OCI-LY7 (cell line): ENCODE measurements around the gene KCNN3. TPM values are rescaled to one million over a fixed set of nuclear protein-coding genes. Genes with fewer than 3 reads are reported as not detected.
A peak's percentile ranks its signal among the peaks of the same experiment; 100 is the strongest.

ENCODE experiments used
- BruUV-seq: library from RNA; stranded (reverse); fragments of 400-500 nt; replicated peaks from 2 replicates; lab custom pipeline; 2021; lab: Mats Ljungman, UMichigan
- CTCF ChIA-PET: fragments of 300-600 bp; sonication (Branson Sonifier 250); formaldehyde crosslinking; loops from one replicate; lab custom pipeline; 2022; ENCODE audit warnings: antibody characterized with exemption; ENCODE audit not compliant: unreplicated experiment; lab: Charles Lee
- POLR2A ChIA-PET: fragments of 300-600 bp; sonication (Branson Sonifier 250); formaldehyde crosslinking; loops from one replicate; lab custom pipeline; 2022; ENCODE audit warnings: antibody characterized with exemption; lab: Charles Lee
- DNase-seq: peaks from one replicate; pipeline ENCODE4 v3.0.0-alpha.2; 2015; ENCODE audit warnings: low spot score
- H2AFZ ChIP-seq: fragments of 200-600 bp; sonication (generic), shearing (Covaris generic); 2 replicates; pipeline ENCODE4 v1.6.1; 2014; ENCODE audit warnings: mild to moderate bottlenecking, antibody characterized with exemption, low read length, moderate library complexity
- H3K27ac ChIP-seq: fragments of 200-600 bp; sonication (generic); 2 replicates; pipeline ENCODE4 v1.5.1; 2014; ENCODE audit warnings: mixed run types, low read depth, mild to moderate bottlenecking, moderate library complexity, low read length, inconsistent platforms; ENCODE audit not compliant: poor library complexity, severe bottlenecking
- H3K36me3 ChIP-seq: fragments of 200-600 bp; sonication (generic); 2 replicates; pipeline ENCODE4 v1.6.1; 2014; ENCODE audit warnings: mild to moderate bottlenecking, antibody characterized with exemption, low read length, moderate library complexity, mixed read lengths; ENCODE audit not compliant: insufficient read depth
- H3K4me1 ChIP-seq: fragments of 200-600 bp; sonication (generic); 2 replicates; pipeline ENCODE4 v1.5.1; 2014; ENCODE audit warnings: mild to moderate bottlenecking, low read length; ENCODE audit not compliant: insufficient read depth, poor library complexity, severe bottlenecking
- H3K4me2 ChIP-seq: fragments of 200-600 bp; sonication (generic); 2 replicates; pipeline ENCODE4 v1.6.1; 2014; ENCODE audit warnings: mild to moderate bottlenecking, low read length
- H3K4me3 ChIP-seq: fragments of 200-600 bp; sonication (generic); 2 replicates; pipeline ENCODE4 v1.5.1; 2014; ENCODE audit warnings: mild to moderate bottlenecking, low read depth, low read length; ENCODE audit not compliant: poor library complexity, severe bottlenecking
- H3K79me2 ChIP-seq: fragments of 200-600 bp; sonication (generic); 2 replicates; pipeline ENCODE4 v1.6.1; 2016; ENCODE audit warnings: low read depth, mild to moderate bottlenecking, low read length, moderate library complexity, mixed read lengths; ENCODE audit not compliant: insufficient read depth
- H3K9me2 ChIP-seq: fragments of 200-600 bp; sonication (generic); 2 replicates; pipeline ENCODE4 v1.6.1; 2016; ENCODE audit warnings: mild to moderate bottlenecking, low read length, mixed read lengths; ENCODE audit not compliant: insufficient read depth
- H3K9me3 ChIP-seq: fragments of 200-600 bp; sonication (generic); 2 replicates; pipeline ENCODE4 v1.6.1; 2014; ENCODE audit warnings: mild to moderate bottlenecking, mixed run types, low read length, mixed read lengths
- H4K20me1 ChIP-seq: fragments of 200-600 bp; sonication (generic); 2 replicates; pipeline ENCODE4 v1.6.1; 2014; ENCODE audit warnings: mild to moderate bottlenecking, antibody characterized with exemption, low read length, moderate library complexity, mixed read lengths; ENCODE audit not compliant: insufficient read depth
- EZH2phosphoT487 ChIP-seq: fragments of 200-600 bp; sonication (generic); IDR thresholded peaks from 2 replicates; pipeline ENCODE4 v1.6.1; 2018; ENCODE audit warnings: low read depth, borderline replicate concordance, mild to moderate bottlenecking, mixed run types, antibody characterized with exemption, low read length, moderate library complexity, mixed read lengths
- intact Hi-C: fragments of 100-400 bp; cut with micrococcal nuclease; formaldehyde crosslinking; loops from one replicate; pipeline ENCODE4 v1.10.0; 2022; ENCODE audit not compliant: unreplicated experiment
- total RNA-seq, 2 experiments: library from RNA; depleted of rRNA in 1 of 2; stranded (reverse); fragments of >200 nt in 1 of 2; shearing (Covaris generic) in 1 of 2; gene quantifications; 2 replicates each; pipeline ENCODE4 v1.2.3, GENCODE V29; 2014 to 2022
- TF ChIP-seq, protein P1 (sequence below): fragments of 200-600 bp; sonication (generic); conservative IDR thresholded peaks from 2 replicates; pipeline ENCODE4 v1.5.1; 2014; ENCODE audit warnings: mild to moderate bottlenecking, antibody characterized with exemption, low read length, moderate library complexity, mixed read lengths

Gene KCNN3
- total RNA-seq, 2 experiments from 2014 or later, result 14.8 to 50.8 TPM

- H4K20me1 ChIP-seq, result peaks cover 6% of the 10 kb centered on the region; the same call in 1 of the 2 replicates
- intact Hi-C loops, result no loop called here
- H3K79me2 ChIP-seq, result no peaks in the 10 kb centered on the region
- no peaks in the 10 kb centered on the region for H3K9me3 ChIP-seq
- ChIA-PET CTCF (no interaction called here), POLR2A (interaction anchor here (1.4 kb wide), 1 partner anchor 9 kb away, joined by 4 read pairs; no protein-coding TSS in a partner anchor)
- peaks cover 11% of the 10 kb centered on the region for H3K4me1 ChIP-seq
- no peak for TF ChIP-seq EZH2phosphoT487
- TF ChIP-seq, protein P1, sequence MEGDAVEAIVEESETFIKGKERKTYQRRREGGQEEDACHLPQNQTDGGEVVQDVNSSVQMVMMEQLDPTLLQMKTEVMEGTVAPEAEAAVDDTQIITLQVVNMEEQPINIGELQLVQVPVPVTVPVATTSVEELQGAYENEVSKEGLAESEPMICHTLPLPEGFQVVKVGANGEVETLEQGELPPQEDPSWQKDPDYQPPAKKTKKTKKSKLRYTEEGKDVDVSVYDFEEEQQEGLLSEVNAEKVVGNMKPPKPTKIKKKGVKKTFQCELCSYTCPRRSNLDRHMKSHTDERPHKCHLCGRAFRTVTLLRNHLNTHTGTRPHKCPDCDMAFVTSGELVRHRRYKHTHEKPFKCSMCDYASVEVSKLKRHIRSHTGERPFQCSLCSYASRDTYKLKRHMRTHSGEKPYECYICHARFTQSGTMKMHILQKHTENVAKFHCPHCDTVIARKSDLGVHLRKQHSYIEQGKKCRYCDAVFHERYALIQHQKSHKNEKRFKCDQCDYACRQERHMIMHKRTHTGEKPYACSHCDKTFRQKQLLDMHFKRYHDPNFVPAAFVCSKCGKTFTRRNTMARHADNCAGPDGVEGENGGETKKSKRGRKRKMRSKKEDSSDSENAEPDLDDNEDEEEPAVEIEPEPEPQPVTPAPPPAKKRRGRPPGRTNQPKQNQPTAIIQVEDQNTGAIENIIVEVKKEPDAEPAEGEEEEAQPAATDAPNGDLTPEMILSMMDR, result no peak
- no peak overlapping the region for H2AFZ ChIP-seq
- no TSS peak for BruUV-seq
- no peak for DNase-seq
- no peaks in the 10 kb centered on the region for H3K9me2 ChIP-seq
- no peak overlapping the region for H3K4me3 ChIP-seq
- no peak overlapping the region for H3K4me2 ChIP-seq
- H3K27ac ChIP-seq, result no peak overlapping the region
- peaks cover 7% of the 10 kb centered on the region; the same call in 1 of the 2 replicates for H3K36me3 ChIP-seq
Measured at GRCh38 chr1:154793685-154794084, 76.4 kb downstream of the KCNN3 start.

DNA sequence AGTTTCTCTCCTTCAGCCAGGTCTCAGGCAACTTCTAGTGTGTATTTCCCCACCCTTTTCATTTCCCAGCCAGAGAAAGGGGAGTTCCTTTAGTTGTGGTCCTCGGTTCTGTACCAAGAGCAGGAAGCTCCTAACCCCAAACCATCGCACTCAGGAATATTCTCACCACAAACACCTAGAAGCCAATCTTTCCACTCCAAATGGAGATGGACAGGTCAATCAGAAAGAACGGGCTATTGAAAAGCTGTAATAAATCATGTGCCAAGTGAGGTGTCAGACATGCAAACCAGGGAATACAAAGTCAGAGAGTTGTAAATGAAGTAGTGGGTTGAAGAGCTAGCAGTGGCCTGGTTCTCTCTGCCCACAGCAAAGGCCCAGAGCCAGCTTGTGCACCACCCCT lies 77.2 kb downstream of the KCNN3 start:
- H3K9me3 ChIP-seq, result no peaks in the 10 kb centered on the region
- ChIA-PET POLR2A (interaction anchor here (1.4 kb wide), 1 partner anchor 10 kb away, joined by 4 read pairs; no protein-coding TSS in a partner anchor), CTCF (no interaction called here)
- H3K4me1 ChIP-seq, result peaks cover 11% of the 10 kb centered on the region
- H3K4me3 ChIP-seq, result no peak overlapping the region
- no peaks in the 10 kb centered on the region for H3K79me2 ChIP-seq
- TF ChIP-seq, protein P1, result no peak
- TF ChIP-seq EZH2phosphoT487, result no peak
- intact Hi-C loops, result no loop called here
- no TSS peak for BruUV-seq
- no peak for DNase-seq
- H3K36me3 ChIP-seq, result peaks cover 7% of the 10 kb centered on the region; the same call in 1 of the 2 replicates
- H3K9me2 ChIP-seq, result no peaks in the 10 kb centered on the region
- H3K27ac ChIP-seq, result no peak overlapping the region
- H4K20me1 ChIP-seq, result peaks cover 6% of the 10 kb centered on the region; the same call in 1 of the 2 replicates
- no peak overlapping the region for H2AFZ ChIP-seq
- no peak overlapping the region for H3K4me2 ChIP-seq

GRCh38 chr1:154791292-154792166 lies 78.6 kb downstream of the KCNN3 start:
- no peak overlapping the region for H2AFZ ChIP-seq
- H3K4me1 ChIP-seq, result peaks cover 11% of the 10 kb centered on the region
- POLR2A ChIA-PET, result interaction anchor here (0.6 to 0.9 kb wide), 3 partner anchors 15 to 144 kb away, joined by 3 to 5 read pairs (median 3); no protein-coding TSS in a partner anchor
- peaks cover 7% of the 10 kb centered on the region; the same call in 1 of the 2 replicates for H3K36me3 ChIP-seq
- DNase-seq, result peak; percentile 33
- H3K27ac ChIP-seq, result no peak overlapping the region
- no peaks in the 10 kb centered on the region for H3K9me3 ChIP-seq
- TF ChIP-seq, protein P1, result no peak
- no peak for TF ChIP-seq EZH2phosphoT487
- CTCF ChIA-PET, result no interaction called here
- no peaks in the 10 kb centered on the region for H3K9me2 ChIP-seq
- BruUV-seq, result no TSS peak
- H4K20me1 ChIP-seq, result peaks cover 6% of the 10 kb centered on the region; the same call in 1 of the 2 replicates
- H3K4me3 ChIP-seq, result no peak overlapping the region
- H3K79me2 ChIP-seq, result no peaks in the 10 kb centered on the region
- intact Hi-C loops, result no loop called here
- peak overlapping the region; percentile 20; the same call in 1 of the 2 replicates for H3K4me2 ChIP-seq
